Hepatocyte (in vitro differentiated cells): ENCODE results near the gene SLC7A10. TPM values are rescaled to one million over a fixed set of nuclear protein-coding genes. Genes with fewer than 3 reads are reported as not detected.
A peak's percentile ranks its signal among the peaks of the same experiment; 100 is the strongest.

Experiments used
- DNase-seq: peaks from one replicate; pipeline ENCODE4 v3.0.0-alpha.2; 2016; ENCODE audit warnings: low spot score
- H2AFZ ChIP-seq: fragments of 200-600 bp; sonication (generic); 2 replicates; pipeline ENCODE4 v1.6.0; 2016; ENCODE audit warnings: antibody characterized with exemption, mild to moderate bottlenecking
- H3K27ac ChIP-seq: fragments of 200-600 bp; sonication (generic); 2 replicates; pipeline ENCODE4 v1.5.1; 2016; ENCODE audit warnings: mild to moderate bottlenecking
- H3K27me3 ChIP-seq: fragments of 200-600 bp; sonication (generic); 2 replicates; pipeline ENCODE4 v1.6.1; 2016
- H3K36me3 ChIP-seq: fragments of 200-600 bp; sonication (generic); replicated peaks from 2 replicates; pipeline ENCODE4 v1.5.1; 2016; ENCODE audit warnings: low read depth; ENCODE audit not compliant: insufficient read depth
- H3K4me1 ChIP-seq: fragments of 200-600 bp; sonication (generic); 2 replicates; pipeline ENCODE4 v1.5.1; 2016; ENCODE audit warnings: mild to moderate bottlenecking, moderate library complexity; ENCODE audit not compliant: insufficient read depth
- H3K4me2 ChIP-seq: fragments of 200-600 bp; sonication (generic); 2 replicates; pipeline ENCODE4 v1.6.0; 2016
- H3K4me3 ChIP-seq: fragments of 200-600 bp; sonication (generic); 2 replicates; pipeline ENCODE4 v1.5.1; 2016; ENCODE audit warnings: mild to moderate bottlenecking
- H3K79me2 ChIP-seq: fragments of 200-600 bp; sonication (generic); 2 replicates; pipeline ENCODE4 v1.6.0; 2017; ENCODE audit warnings: mild to moderate bottlenecking
- H3K9me2 ChIP-seq: fragments of 200-600 bp; sonication (generic); replicated peaks from 2 replicates; pipeline ENCODE4 v1.6.0; 2017; ENCODE audit warnings: mild to moderate bottlenecking; ENCODE audit not compliant: insufficient read depth
- H3K9me3 ChIP-seq: fragments of 200-600 bp; sonication (generic); 2 replicates; pipeline ENCODE4 v1.5.1; 2016; ENCODE audit warnings: low read depth, mild to moderate bottlenecking
- H4K20me1 ChIP-seq: fragments of 200-600 bp; sonication (generic); 2 replicates; pipeline ENCODE4 v1.6.0; 2016; ENCODE audit warnings: mild to moderate bottlenecking; ENCODE audit not compliant: insufficient read depth, poor library complexity, severe bottlenecking
- CTCF ChIP-seq: fragments of 200-600 bp; sonication (generic); IDR thresholded peaks from 2 replicates; pipeline ENCODE4 v1.5.1; 2016; ENCODE audit warnings: antibody characterized with exemption, mild to moderate bottlenecking; ENCODE audit not compliant: poor library complexity
- EZH2 ChIP-seq: fragments of 200-600 bp; sonication (generic); IDR thresholded peaks from 2 replicates; pipeline ENCODE4 v1.6.1; 2016; ENCODE audit warnings: antibody characterized with exemption, mild to moderate bottlenecking, borderline replicate concordance
- EZH2phosphoT487 ChIP-seq: fragments of 200-600 bp; sonication (generic); IDR thresholded peaks from one replicate; pipeline ENCODE4 v1.6.1; 2018; ENCODE audit warnings: antibody characterized with exemption, mild to moderate bottlenecking, low read depth, moderate library complexity; ENCODE audit not compliant: unreplicated experiment, severe bottlenecking
- whole genome bisulfite sequencing: methylation state at CpG from one replicate; pipeline ENCODE4 v1.1.6; 2016; ENCODE audit warnings: low lambda C conversion rate; ENCODE audit errors: missing lambda C conversion rate; 5-methylcytosine and 5-hydroxymethylcytosine counted together
- polyA plus RNA-seq: library from polyadenylated mRNA; unstranded; fragments of >200 nt; fragmentation: Nextera tagmentation; extraction: Ambion mirVana; gene quantifications from 2 replicates; pipeline ENCODE4 v1.2.1, GENCODE V29; 2016
- total RNA-seq: library from RNA; depleted of rRNA; stranded (reverse); fragments of >200 nt; gene quantifications from 2 replicates; pipeline ENCODE4 v1.2.3, GENCODE V29; 2014

The SLC7A10 gene
- total and polyA plus RNA-seq, 2 experiments from 2014 or later = 5.5 to 7.3 TPM

- no peak for TF ChIP-seq EZH2
- TF ChIP-seq EZH2phosphoT487 = no peak
- TF ChIP-seq CTCF = no peak
- Histone ChIP-seq H3K79me2 (peaks cover 18% of the 10 kb centered on the region), H3K9me2 (no peaks in the 10 kb centered on the region), H2AFZ (no peak overlapping the region), H3K4me2 (no peak overlapping the region), H3K27me3 (no peaks in the 10 kb centered on the region), H3K4me1 (peaks cover 6% of the 10 kb centered on the region), H3K9me3 (no peaks in the 10 kb centered on the region), H3K27ac (no peak overlapping the region), H3K36me3 (no peaks in the 10 kb centered on the region), H4K20me1 (peaks cover 4% of the 10 kb centered on the region), H3K4me3 (no peak overlapping the region)
- DNase-seq = no peak
- WGBS = over 99% methylated on average over 9 of the region's 10 CpGs
These were observed 29.0 kb downstream of the SLC7A10 start for GRCh38 chr19:33196446-33197193.

DNA sequence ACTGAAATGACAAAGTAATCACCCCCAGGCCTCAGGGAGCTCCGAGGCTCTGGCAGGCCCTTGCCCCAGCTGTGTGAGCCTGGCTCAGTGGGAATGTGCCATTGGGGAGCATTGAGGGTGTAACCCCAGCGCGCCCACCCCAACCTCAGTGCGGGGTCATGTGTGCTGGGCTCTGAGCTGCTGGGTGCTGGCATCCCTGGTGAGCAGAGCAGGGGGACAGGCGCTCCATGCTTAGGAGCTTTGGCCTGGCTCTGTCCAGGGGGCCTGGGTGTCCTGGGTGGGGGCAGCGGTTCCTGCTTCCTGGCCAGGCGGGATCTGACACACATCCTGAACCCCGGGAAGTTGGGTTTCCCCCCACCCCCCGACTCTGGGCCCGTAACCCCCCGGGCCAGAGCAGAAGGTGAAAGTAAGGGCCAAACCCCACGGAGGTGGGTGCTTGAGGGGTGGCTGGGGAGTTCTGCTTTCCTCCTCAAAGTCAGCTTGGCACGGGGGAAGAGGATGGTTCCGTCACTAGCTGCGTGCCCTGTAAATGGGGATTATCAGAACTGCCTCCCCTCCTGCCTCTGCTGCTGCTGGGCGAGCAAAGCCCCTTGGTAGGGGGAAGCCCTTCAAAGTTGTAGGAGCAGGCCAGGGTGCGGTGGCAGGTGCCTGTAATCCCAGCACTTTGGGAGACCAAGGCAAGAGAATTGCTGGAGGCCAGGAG is 29.9 kb downstream of the SLC7A10 start:
- H3K9me3 ChIP-seq = no peaks in the 10 kb centered on the region
- H3K27ac ChIP-seq = no peak overlapping the region
- H3K9me2 ChIP-seq = no peaks in the 10 kb centered on the region
- H3K79me2 ChIP-seq = peaks cover 18% of the 10 kb centered on the region
- 86% methylated on average over 12 of the region's 17 CpGs for WGBS
- H3K4me3 ChIP-seq = peak overlapping the region; percentile 87
- peak overlapping the region; percentile 98 for H3K4me2 ChIP-seq
- TF ChIP-seq EZH2 = no peak
- TF ChIP-seq EZH2phosphoT487 = no peak
- TF ChIP-seq CTCF = no peak
- DNase-seq = no peak
- peaks cover 4% of the 10 kb centered on the region for H4K20me1 ChIP-seq
- H2AFZ ChIP-seq = no peak overlapping the region
- peaks cover 6% of the 10 kb centered on the region for H3K4me1 ChIP-seq
- no peaks in the 10 kb centered on the region for H3K36me3 ChIP-seq
- no peaks in the 10 kb centered on the region for H3K27me3 ChIP-seq

DNA sequence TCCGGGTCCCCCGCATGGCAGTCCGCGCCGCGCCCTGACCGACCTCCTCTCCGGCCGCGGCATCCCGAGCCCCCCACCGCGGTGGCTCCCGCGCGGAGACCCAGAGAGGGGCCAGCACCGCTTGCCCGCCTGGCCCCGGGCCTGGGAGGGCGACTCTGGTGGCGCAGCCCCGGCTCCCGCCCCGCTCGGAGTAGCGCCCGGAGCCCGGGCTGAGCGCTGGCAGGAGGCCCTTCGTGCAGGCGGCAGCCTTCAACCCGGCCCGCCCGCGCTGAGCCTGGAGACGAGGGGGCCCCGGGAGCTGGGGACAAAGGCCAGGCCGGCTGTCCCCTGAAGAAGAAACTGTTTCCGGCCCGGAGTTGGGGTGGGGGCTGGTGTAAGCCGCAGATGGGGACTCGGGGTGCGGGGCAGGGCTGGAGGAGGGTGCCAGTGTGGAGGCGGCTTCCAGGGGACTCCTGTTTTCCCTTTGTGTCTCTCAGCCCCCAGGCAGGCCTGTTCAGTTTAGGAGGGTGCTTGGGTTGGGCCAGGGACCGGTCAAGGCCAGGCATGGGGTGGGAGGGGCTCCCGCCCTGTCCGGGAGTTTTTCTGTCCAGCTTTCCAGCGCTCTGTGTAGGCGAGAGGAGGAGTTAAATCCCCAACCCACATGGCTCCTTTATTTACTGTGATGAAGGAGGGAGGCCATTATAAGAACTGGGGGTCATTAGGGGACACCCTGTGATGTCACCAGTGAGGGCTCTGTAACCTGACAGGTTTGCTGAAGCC is 30.6 kb downstream of the SLC7A10 start:
- peak overlapping the region; percentile 65 for H3K27ac ChIP-seq
- peak overlapping the region; percentile 19 for H2AFZ ChIP-seq
- peak; percentile 61 for DNase-seq

More for the DNA sequence above, 30.6 kb downstream of the SLC7A10 start:
- under 1% methylated on average over 18 of the region's 49 CpGs for WGBS
- Histone ChIP-seq H3K4me1 (peaks cover 6% of the 10 kb centered on the region), H3K79me2 (peaks cover 18% of the 10 kb centered on the region), H3K9me2 (no peaks in the 10 kb centered on the region), H3K27me3 (no peaks in the 10 kb centered on the region), H3K9me3 (no peaks in the 10 kb centered on the region), H3K4me2 (peak overlapping the region; percentile 98), H4K20me1 (peaks cover 4% of the 10 kb centered on the region), H3K36me3 (no peaks in the 10 kb centered on the region), H3K4me3 (peak overlapping the region; percentile 87)
- TF ChIP-seq EZH2phosphoT487 (no peak), EZH2 (no peak), CTCF (no peak)
